ENCODE results near the gene MVB12B.

The MVB12B gene

DNA sequence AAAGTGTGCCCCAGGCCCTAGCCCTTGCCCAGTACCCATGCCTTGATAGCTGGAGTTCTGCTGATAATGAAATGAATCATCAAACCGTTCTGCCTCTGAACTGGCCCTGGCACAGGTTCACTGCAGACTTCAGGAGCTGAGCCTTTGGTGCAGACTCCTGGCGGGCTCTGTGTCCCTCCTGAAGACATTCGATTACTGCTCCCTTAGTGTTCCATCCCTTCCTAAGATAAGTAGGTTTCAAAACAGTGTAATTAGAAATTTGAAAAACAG is 97.2 kb downstream of the MVB12B start:
- DNase-seq (ENCODE audit: low read depth): no peak
- no peak for TF ChIP-seq CTCF (IDR thresholded peaks at IDR 0.05; ENCODE audit: low read depth, low read length, missing control alignments)
- no peak overlapping the region for H3K4me3 ChIP-seq (ENCODE audit: low read depth, low read length)
- in situ Hi-C loops (cut with HindIII; ENCODE audit: low sequenced_read_pairs): no loop called here

- H3K4me3 ChIP-seq (ENCODE audit: low read depth, low read length): no peak overlapping the region
- DNase-seq (ENCODE audit: low read depth): no peak
- in situ Hi-C loops (cut with HindIII; ENCODE audit: low sequenced_read_pairs): no loop called here
- no peak for TF ChIP-seq CTCF (IDR thresholded peaks at IDR 0.05; ENCODE audit: low read depth, low read length, missing control alignments)
Measured at GRCh38 chr9:126424511-126424910, 97.9 kb downstream of the MVB12B start.

DNA sequence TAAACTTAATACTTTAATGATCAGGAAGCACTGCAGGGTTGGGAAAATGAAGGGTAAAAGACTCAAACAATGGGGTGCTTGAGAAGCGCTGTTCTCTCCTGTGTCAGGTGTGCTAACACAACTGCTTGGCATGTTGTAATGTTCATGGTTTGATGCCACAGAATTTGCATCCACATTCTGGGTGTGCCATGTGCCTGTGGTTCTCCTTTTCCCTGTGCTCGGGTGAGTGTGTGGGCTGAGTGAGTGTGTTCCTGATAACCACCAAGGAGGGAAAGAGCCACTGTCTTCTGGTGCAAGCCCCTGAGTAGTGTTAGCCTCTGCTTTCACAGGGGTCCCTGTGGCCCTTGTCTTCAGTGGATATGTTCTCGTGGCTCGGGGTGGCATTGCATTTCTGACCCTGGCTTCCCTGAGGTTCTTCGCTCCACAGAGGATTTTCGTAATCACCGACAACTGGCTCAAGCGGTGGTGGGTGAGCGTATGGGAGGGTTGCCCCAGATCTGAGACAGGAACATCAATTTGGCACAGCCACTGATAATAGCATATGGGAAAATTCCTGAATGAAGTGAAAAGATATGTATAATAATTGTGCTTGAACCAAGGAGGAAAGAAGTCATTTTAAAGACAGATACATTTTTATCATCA is 102.0 kb downstream of the MVB12B start:
- in situ Hi-C loops (cut with HindIII; ENCODE audit: low sequenced_read_pairs): no loop called here
- TF ChIP-seq CTCF (IDR thresholded peaks at IDR 0.05; ENCODE audit: low read depth, low read length, missing control alignments): no peak
- no peak for DNase-seq (ENCODE audit: low read depth)
- no peak overlapping the region for H3K4me3 ChIP-seq (ENCODE audit: low read depth, low read length)

GRCh38 chr9:126429190-126429589 is 102.6 kb downstream of the MVB12B start:
- no peak for DNase-seq (ENCODE audit: low read depth)
- in situ Hi-C loops (cut with HindIII; ENCODE audit: low sequenced_read_pairs): no loop called here
- no peak for TF ChIP-seq CTCF (IDR thresholded peaks at IDR 0.05; ENCODE audit: low read depth, low read length, missing control alignments)
- no peak overlapping the region for H3K4me3 ChIP-seq (ENCODE audit: low read depth, low read length)

- no peak overlapping the region for H3K4me3 ChIP-seq (ENCODE audit: low read depth, low read length)
- DNase-seq (ENCODE audit: low read depth): no peak
- TF ChIP-seq CTCF (IDR thresholded peaks at IDR 0.05; ENCODE audit: low read depth, low read length, missing control alignments): no peak
- in situ Hi-C loops (cut with HindIII; ENCODE audit: low sequenced_read_pairs): no loop called here
Measured at GRCh38 chr9:126430124-126430523, 103.5 kb downstream of the MVB12B start.

GRCh38 chr9:126431077-126431742 is 104.6 kb downstream of the MVB12B start:
- DNase-seq (ENCODE audit: low read depth): no peak
- in situ Hi-C loops (cut with HindIII; ENCODE audit: low sequenced_read_pairs): no loop called here
- no peak for TF ChIP-seq CTCF (IDR thresholded peaks at IDR 0.05; ENCODE audit: low read depth, low read length, missing control alignments)
- no peak overlapping the region for H3K4me3 ChIP-seq (ENCODE audit: low read depth, low read length)

Measured in astrocyte of the cerebellum (primary cell).